GM12891 (cell line): Measurements from ENCODE around the gene CCIN. TPM values are rescaled to one million over a fixed set of nuclear protein-coding genes. Genes with fewer than 3 reads are reported as not detected.
"Not testable (repeated sequence)": the region's sequence is repeated elsewhere in the genome, so short reads cannot be mapped to it uniquely, and the experiment has no call there.

Experiments
- DNase-seq: peaks from one replicate; pipeline ENCODE4 v3.0.0; 2011; ENCODE audit warnings: low spot score; ENCODE audit not compliant: insufficient read length
- FAIRE-seq: peaks from 2 replicates; lab custom pipeline; 2011; peaks lifted over from hg19 to GRCh38; lab: Jason Lieb, UNC
- PAX5 ChIP-seq: IDR thresholded peaks from 2 replicates; pipeline ENCODE4 v1.6.1; 2011; ENCODE audit warnings: low read length, moderate library complexity, mild to moderate bottlenecking; ENCODE audit not compliant: insufficient read depth, severe bottlenecking
- POLR2A ChIP-seq: IDR thresholded peaks from 2 replicates; pipeline ENCODE4 v1.6.1; 2011; ENCODE audit warnings: low read depth, low read length, control low read depth
- POLR2AphosphoS5 ChIP-seq: IDR thresholded peaks from 2 replicates; pipeline ENCODE4 v1.6.1; 2011; ENCODE audit warnings: low read depth, low read length, control low read depth
- POU2F2 ChIP-seq: IDR thresholded peaks from 2 replicates; pipeline ENCODE4 v1.6.1; 2011; ENCODE audit warnings: low read depth, mild to moderate bottlenecking, control low read depth, low read length, moderate library complexity
- SPI1 ChIP-seq: IDR thresholded peaks from 2 replicates; pipeline ENCODE4 v1.6.1; 2011; ENCODE audit warnings: low read depth, low read length, control low read depth
- TAF1 ChIP-seq: IDR thresholded peaks from 2 replicates; pipeline ENCODE4 v1.6.1; 2011; ENCODE audit warnings: low read depth, low read length, control low read depth
- polyA plus RNA-seq: library from polyadenylated mRNA; unstranded; fragments of >200 nt; gene quantifications from one replicate; pipeline ENCODE4 v1.2.1, GENCODE V29; 2012; ENCODE audit warnings: low read depth, missing spikeins, inconsistent platforms; ENCODE audit not compliant: missing spikeins

The CCIN gene
- polyA plus RNA-seq: not detected

- TF ChIP-seq TAF1: no peak
- DNase-seq (no peak), FAIRE-seq (no peak)
These were observed at the start of gene CCIN for GRCh38 chr9:36169166-36169565. CCIN (plus strand) TSS chr9:36169388; CDS start chr9:36169503, 115 bp downstream.

- TF ChIP-seq POLR2AphosphoS5 (no peak), POLR2A (no peak), PAX5 (no peak), TAF1 (no peak), SPI1 (no peak), POU2F2 (no peak)
- no peak for DNase-seq
- no peak for FAIRE-seq
These were observed 49.7 kb upstream of the CCIN start for GRCh38 chr9:36119476-36119875.

- DNase-seq (no peak), FAIRE-seq (no peak)
- TF ChIP-seq TAF1 (no peak), SPI1 (no peak), POU2F2 (no peak), POLR2A (no peak), PAX5 (no peak), POLR2AphosphoS5 (no peak)
These were observed 48.5 kb upstream of the CCIN start for GRCh38 chr9:36120705-36121104.

GRCh38 chr9:36121971-36122370 is 47.2 kb upstream of the CCIN start:
- no peak for TF ChIP-seq TAF1
- no peak for TF ChIP-seq POLR2AphosphoS5
- DNase-seq (no peak), FAIRE-seq (no peak)

GRCh38 chr9:36123515-36123914 is 45.7 kb upstream of the CCIN start:
- no peak for DNase-seq
- TF ChIP-seq SPI1 (no peak), TAF1 (no peak), PAX5 (no peak), POLR2AphosphoS5 (no peak), POU2F2 (no peak)
- FAIRE-seq: no peak

- DNase-seq (no peak), FAIRE-seq (no peak)
- TF ChIP-seq SPI1: no peak
- no peak for TF ChIP-seq TAF1
- TF ChIP-seq POLR2AphosphoS5: no peak
- no peak for TF ChIP-seq POU2F2
- no peak for TF ChIP-seq POLR2A
- TF ChIP-seq PAX5: no peak
These were observed 43.9 kb upstream of the CCIN start for GRCh38 chr9:36125062-36125855.

- TF ChIP-seq SPI1: no peak
- no peak for TF ChIP-seq POLR2AphosphoS5
- no peak for TF ChIP-seq PAX5
- TF ChIP-seq POU2F2: no peak
- no peak for TF ChIP-seq POLR2A
- no peak for TF ChIP-seq TAF1
These were observed 43.0 kb upstream of the CCIN start for GRCh38 chr9:36126016-36126730.

GRCh38 chr9:36127652-36128244 is 41.4 kb upstream of the CCIN start:
- TF ChIP-seq PAX5 (no peak), POLR2A (no peak), POLR2AphosphoS5 (no peak), TAF1 (no peak), POU2F2 (no peak), SPI1 (no peak)
- FAIRE-seq: no peak
- no peak for DNase-seq

More at GRCh38 chr9:36126016-36126730, 43.0 kb upstream of the CCIN start:
- FAIRE-seq (no peak), DNase-seq (no peak)

- FAIRE-seq: no peak
- DNase-seq: no peak
- no peak for TF ChIP-seq POLR2A
- no peak for TF ChIP-seq SPI1
- TF ChIP-seq POLR2AphosphoS5: no peak
- no peak for TF ChIP-seq POU2F2
- TF ChIP-seq TAF1: no peak
- no peak for TF ChIP-seq PAX5
These were observed 40.8 kb upstream of the CCIN start for GRCh38 chr9:36128349-36128748.

- DNase-seq: no peak
- no peak for FAIRE-seq
- TF ChIP-seq PAX5 (no peak), POU2F2 (no peak), TAF1 (no peak)
These were observed 40.0 kb upstream of the CCIN start for GRCh38 chr9:36129139-36129538.

GRCh38 chr9:36131666-36132065 is 37.5 kb upstream of the CCIN start:
- not testable (repeated sequence) for DNase-seq, FAIRE-seq
